ENCODE measurements around the gene RIPOR2. TPM values are rescaled to one million over a fixed set of nuclear protein-coding genes. Genes with fewer than 3 reads are reported as not detected.

Gene RIPOR2
- total RNA-seq, 1 experiment from 2014 or later: 0.47 TPM

DNA sequence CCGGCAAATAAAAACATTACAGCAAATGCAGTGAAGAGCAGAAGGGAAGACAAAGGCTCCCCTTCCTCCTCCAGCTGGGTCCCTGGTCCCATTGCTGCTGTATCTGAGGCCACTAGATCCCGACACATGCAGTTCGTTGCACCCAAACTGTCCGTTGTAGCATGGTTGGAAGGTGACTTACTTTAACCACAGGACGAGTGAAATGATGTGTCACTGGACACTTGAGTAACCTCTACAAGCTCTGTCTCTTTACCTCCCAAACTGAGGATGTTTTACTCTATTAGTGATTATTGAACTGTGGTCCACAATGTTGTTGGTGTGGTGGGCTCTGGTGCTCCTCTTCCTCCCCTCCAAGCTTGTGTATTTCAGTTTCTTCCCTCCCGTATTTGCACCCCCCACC is 90.9 kb downstream of the RIPOR2 start:
- Mint-ChIP-seq H3K4me3 (ENCODE audit: low read depth, unreplicated experiment) (no peak overlapping the region), H3K9me3 (ENCODE audit: low read depth, unreplicated experiment) (no peaks in the 10 kb centered on the region), H3K4me1 (ENCODE audit: low read depth, unreplicated experiment) (no peaks in the 10 kb centered on the region), H3K36me3 (ENCODE audit: insufficient read depth, unreplicated experiment) (no peaks in the 10 kb centered on the region), H3K27ac (ENCODE audit: unreplicated experiment) (no peak overlapping the region), H3K27me3 (ENCODE audit: unreplicated experiment) (peaks cover 32% of the 10 kb centered on the region)
- no peak for DNase-seq
- intact Hi-C loops (cut with micrococcal nuclease; ENCODE audit: unreplicated experiment): no loop called here
- CTCF ChIA-PET: interaction anchor here (1.0 kb wide), 1 partner anchor 176 kb away, joined by 3 read pairs; no protein-coding TSS in a partner anchor
- no TSS peak for BruUV-seq (replicated peaks)
- no peak for TF ChIP-seq CTCF (IDR thresholded peaks at IDR 0.05; ENCODE audit: unreplicated experiment)

- CTCF ChIA-PET: no interaction called here
These were observed 91.7 kb downstream of the RIPOR2 start for GRCh38 chr6:24844061-24844460.

GRCh38 chr6:24840187-24840586 is 95.6 kb downstream of the RIPOR2 start:
- intact Hi-C loops (cut with micrococcal nuclease; ENCODE audit: unreplicated experiment): no loop called here
- H3K27ac Mint-ChIP-seq (ENCODE audit: unreplicated experiment): no peak overlapping the region
- CTCF ChIA-PET: no interaction called here
- BruUV-seq (replicated peaks): no TSS peak
- H3K36me3 Mint-ChIP-seq (ENCODE audit: insufficient read depth, unreplicated experiment): no peaks in the 10 kb centered on the region
- H3K9me3 Mint-ChIP-seq (ENCODE audit: low read depth, unreplicated experiment): no peaks in the 10 kb centered on the region
- no peak for TF ChIP-seq CTCF (IDR thresholded peaks at IDR 0.05; ENCODE audit: unreplicated experiment)
- no peak overlapping the region for H3K4me3 Mint-ChIP-seq (ENCODE audit: low read depth, unreplicated experiment)
- DNase-seq: no peak
- peaks cover 33% of the 10 kb centered on the region for H3K27me3 Mint-ChIP-seq (ENCODE audit: unreplicated experiment)
- H3K4me1 Mint-ChIP-seq (ENCODE audit: low read depth, unreplicated experiment): no peaks in the 10 kb centered on the region

More at GRCh38 chr6:24844061-24844460, 91.7 kb downstream of the RIPOR2 start:
- H3K36me3 Mint-ChIP-seq (ENCODE audit: insufficient read depth, unreplicated experiment): no peaks in the 10 kb centered on the region
- no peak for DNase-seq
- no peak overlapping the region for H3K4me3 Mint-ChIP-seq (ENCODE audit: low read depth, unreplicated experiment)
- no peaks in the 10 kb centered on the region for H3K9me3 Mint-ChIP-seq (ENCODE audit: low read depth, unreplicated experiment)
- intact Hi-C loops (cut with micrococcal nuclease; ENCODE audit: unreplicated experiment): no loop called here
- peaks cover 33% of the 10 kb centered on the region for H3K27me3 Mint-ChIP-seq (ENCODE audit: unreplicated experiment)
- no TSS peak for BruUV-seq (replicated peaks)
- no peak overlapping the region for H3K27ac Mint-ChIP-seq (ENCODE audit: unreplicated experiment)
- H3K4me1 Mint-ChIP-seq (ENCODE audit: low read depth, unreplicated experiment): no peaks in the 10 kb centered on the region
- TF ChIP-seq CTCF (IDR thresholded peaks at IDR 0.05; ENCODE audit: unreplicated experiment): no peak

DNA sequence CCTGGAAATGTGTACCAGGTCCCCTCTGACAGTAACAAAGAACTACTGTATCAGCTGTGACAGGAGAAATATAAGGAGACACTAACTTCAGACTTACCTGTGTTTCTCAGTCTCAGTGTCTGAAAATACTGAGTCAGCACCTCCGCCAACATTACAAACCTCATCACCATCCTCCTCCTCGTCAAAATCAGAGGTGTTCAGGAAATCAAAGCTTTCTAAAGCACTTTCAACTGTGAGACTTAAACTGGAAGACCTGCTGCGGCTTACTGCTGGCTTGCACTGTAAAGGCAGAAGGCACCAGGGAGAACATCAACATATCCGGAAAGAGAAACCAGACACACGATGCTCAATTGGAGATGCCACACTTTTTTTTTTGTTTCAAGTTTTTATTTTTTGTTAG is 96.8 kb downstream of the RIPOR2 start:
- Mint-ChIP-seq H3K4me3 (ENCODE audit: low read depth, unreplicated experiment) (no peak overlapping the region), H3K27me3 (ENCODE audit: unreplicated experiment) (peaks cover 33% of the 10 kb centered on the region), H3K4me1 (ENCODE audit: low read depth, unreplicated experiment) (no peaks in the 10 kb centered on the region), H3K9me3 (ENCODE audit: low read depth, unreplicated experiment) (peaks cover 4% of the 10 kb centered on the region), H3K36me3 (ENCODE audit: insufficient read depth, unreplicated experiment) (no peaks in the 10 kb centered on the region), H3K27ac (ENCODE audit: unreplicated experiment) (no peak overlapping the region)
- BruUV-seq (replicated peaks): no TSS peak
- no peak for TF ChIP-seq CTCF (IDR thresholded peaks at IDR 0.05; ENCODE audit: unreplicated experiment)
- no peak for DNase-seq
- intact Hi-C loops (cut with micrococcal nuclease; ENCODE audit: unreplicated experiment): no loop called here
- CTCF ChIA-PET: interaction anchor here (0.7 kb wide), 3 partner anchors 62 to 1046 kb away, joined by 3 to 5 read pairs (median 4); no protein-coding TSS in a partner anchor
